Transverse colon (tissue), 4 donors: ENCODE data around the gene CDK5RAP3. TPM values are rescaled to one million over a fixed set of nuclear protein-coding genes. Genes with fewer than 3 reads are reported as not detected.

Experiments used
- DNase-seq: peaks from one replicate; pipeline ENCODE4 v3.0.0-alpha.2; 2019
- H3K27ac ChIP-seq, 4 donors: fragments of 200-600 bp; sonication (generic); 2 replicates each; pipeline ENCODE4 v1.5.1; 2016 to 2018; ENCODE audit warnings: inconsistent platforms in 4 of 4
- H3K27me3 ChIP-seq: fragments of 200-600 bp; sonication (generic); 2 replicates; pipeline ENCODE4 v1.5.1; 2017; ENCODE audit warnings: inconsistent platforms
- H3K36me3 ChIP-seq, 4 donors: fragments of 200-600 bp; sonication (generic); 2 replicates each; pipeline ENCODE4 v1.5.1; 2017 to 2019; ENCODE audit warnings: inconsistent platforms in 4 of 4
- H3K4me1 ChIP-seq, 4 donors: fragments of 200-600 bp; sonication (generic); 2 replicates each; pipeline ENCODE4 v1.5.1; 2017 to 2020; ENCODE audit warnings: inconsistent platforms in 4 of 4
- H3K4me3 ChIP-seq, 4 donors: fragments of 200-600 bp; sonication (generic); 1 replicate in 1 of 4; 2 replicates in 3 of 4; pipeline versions ENCODE4 v1.5.1 to v1.6.1; 2017 to 2019; ENCODE audit warnings: inconsistent platforms in 4 of 4
- H3K9me3 ChIP-seq, 2 donors: fragments of 200-600 bp; sonication (generic); 2 replicates each; pipeline ENCODE4 v1.5.1; 2017 to 2019; ENCODE audit warnings: inconsistent platforms in 2 of 2
- CTCF ChIP-seq, 5 experiments: fragments of 200-600 bp in 3 of 5; fragments of 450-650 bp in 2 of 5; sonication (generic) in 3 of 5; IDR thresholded peaks; 1 replicate in 2 of 5; 2 replicates in 3 of 5; pipeline ENCODE4 v1.5.1; 2016 to 2017; ENCODE audit warnings: antibody characterized with exemption in 5 of 5, inconsistent platforms in 3 of 5, mild to moderate bottlenecking in 2 of 5, moderate library complexity in 1 of 5
- EP300 ChIP-seq: sonication (generic); formaldehyde crosslinking; IDR thresholded peaks from one replicate; pipeline ENCODE4 v1.6.1; 2017; ENCODE audit warnings: antibody characterized with exemption, low read depth
- POLR2A ChIP-seq: fragments of 450-650 bp; IDR thresholded peaks from one replicate; pipeline ENCODE4 v1.6.1; 2016; ENCODE audit warnings: antibody characterized with exemption, mild to moderate bottlenecking, moderate library complexity
- POLR2AphosphoS5 ChIP-seq, 3 donors: sonication (generic); formaldehyde crosslinking; IDR thresholded peaks; one replicate each; pipeline ENCODE4 v1.6.1; 2016; ENCODE audit warnings: antibody characterized with exemption in 3 of 3
- WGBS, 2 donors: methylation state at CpG; one replicate each; pipeline ENCODE4 v1.1.5; 2018; ENCODE audit warnings: low coverage in 1 of 2; 5-methylcytosine and 5-hydroxymethylcytosine counted together
- in situ Hi-C, 4 donors: fragments of 200-750 bp; cut with MboI; loops; one replicate each; pipeline versions ENCODE4 v1.15.0 to v1.15.1; 2017; ENCODE audit warnings: low sequenced_read_pairs in 3 of 4, low pct_ligation_motif_present in 1 of 4, low pct_unique_long_range_greater_than_20kb in 1 of 4
- intact Hi-C: fragments of 100-400 bp; cut with DNase I; formaldehyde crosslinking; loops from one replicate; pipeline ENCODE4 v1.15.1; 2023; ENCODE audit warnings: low total_unique reads
- total RNA-seq, 4 donors: library from RNA; depleted of rRNA; stranded (reverse); fragments of >200 nt; gene quantifications; one replicate each; pipeline ENCODE4 v1.1.0, GENCODE V29; 2016

The CDK5RAP3 gene
- total RNA-seq, 4 donors from 2014 or later = 159 to 540 (median 296) TPM

- peaks cover 75% of the 10 kb centered on the region for H3K27me3 ChIP-seq
- H3K27ac ChIP-seq = no peak overlapping the region
- peak; percentile 49 for DNase-seq
- intact Hi-C loops = no loop called here
- 0 to 11% methylated on average over 3 to 23 of the region's 23 CpGs for WGBS, 2 donors
- in situ Hi-C loops = no loop called here
- TF ChIP-seq POLR2A = no peak
- no peak for TF ChIP-seq POLR2AphosphoS5 (IDR thresholded peaks at IDR 0.05)
- peak; percentile 24 to 40 (median 36) for TF ChIP-seq CTCF (IDR thresholded peaks at IDR 0.05)
- TF ChIP-seq EP300 = no peak
- peaks cover 7 to 16% (median 14%) of the 10 kb centered on the region in 4 donors for H3K4me1 ChIP-seq
- H3K36me3 ChIP-seq = no peaks in the 10 kb centered on the region
- H3K9me3 ChIP-seq = no peaks in the 10 kb centered on the region
- H3K4me3 ChIP-seq = peak overlapping the region in 3 of 4 donors; percentile 6 to 34 (median 27)
Observed at GRCh38 chr17:48011405-48012150, 40.7 kb downstream of the CDK5RAP3 start.

- Histone ChIP-seq H3K4me1 (peaks cover 7 to 16% (median 14%) of the 10 kb centered on the region in 4 donors), H3K36me3 (no peaks in the 10 kb centered on the region), H3K4me3 (peak overlapping the region in 3 of 4 donors; percentile 6 to 34 (median 27)), H3K27ac (no peak overlapping the region), H3K27me3 (peaks cover 75% of the 10 kb centered on the region), H3K9me3 (no peaks in the 10 kb centered on the region)
- in situ Hi-C loops = no loop called here
- peak; percentile 59 for DNase-seq
- TF ChIP-seq EP300 (no peak), POLR2A (no peak), CTCF (IDR thresholded peaks at IDR 0.05) (no peak), POLR2AphosphoS5 (IDR thresholded peaks at IDR 0.05) (no peak)
- 0% methylated on average over 10 of the region's 34 CpGs; no CpG with 5 or more reads in 1 of the 2 donors for WGBS, 2 donors
- intact Hi-C loops = no loop called here
Observed at GRCh38 chr17:48012151-48012520, 41.2 kb downstream of the CDK5RAP3 start.

GRCh38 chr17:48012654-48013053 lies 41.7 kb downstream of the CDK5RAP3 start:
- H3K27ac ChIP-seq = no peak overlapping the region
- no peaks in the 10 kb centered on the region for H3K36me3 ChIP-seq
- intact Hi-C loops (no loop called here), in situ Hi-C loops (no loop called here)
- peaks cover 7 to 16% (median 14%) of the 10 kb centered on the region in 4 donors for H3K4me1 ChIP-seq
- 41% methylated on average over 5 of the region's 5 CpGs; no CpG with 5 or more reads in 1 of the 2 donors for WGBS, 2 donors
- no peak for TF ChIP-seq EP300
- no peak for TF ChIP-seq POLR2AphosphoS5 (IDR thresholded peaks at IDR 0.05)
- no peak for TF ChIP-seq CTCF (IDR thresholded peaks at IDR 0.05)
- no peak for TF ChIP-seq POLR2A
- no peak overlapping the region for H3K4me3 ChIP-seq
- H3K27me3 ChIP-seq = peaks cover 75% of the 10 kb centered on the region
- no peaks in the 10 kb centered on the region for H3K9me3 ChIP-seq
- no peak for DNase-seq

GRCh38 chr17:48013876-48014594 lies 43.1 kb downstream of the CDK5RAP3 start:
- H3K27ac ChIP-seq = no peak overlapping the region
- in situ Hi-C loops (no loop called here), intact Hi-C loops (no loop called here)
- H3K9me3 ChIP-seq = no peaks in the 10 kb centered on the region
- WGBS, 2 donors = 86% methylated on average over 6 of the region's 6 CpGs; no CpG with 5 or more reads in 1 of the 2 donors
- no peak for TF ChIP-seq POLR2AphosphoS5 (IDR thresholded peaks at IDR 0.05)
- no peak for TF ChIP-seq EP300
- no peak for TF ChIP-seq POLR2A
- TF ChIP-seq CTCF (IDR thresholded peaks at IDR 0.05) = no peak
- no peak for DNase-seq
- no peak overlapping the region for H3K4me3 ChIP-seq
- H3K27me3 ChIP-seq = peaks cover 66% of the 10 kb centered on the region
- no peaks in the 10 kb centered on the region for H3K36me3 ChIP-seq
- peaks cover 7 to 16% (median 14%) of the 10 kb centered on the region in 4 donors for H3K4me1 ChIP-seq
